ENCODE results near the gene NOP9.

- TF ChIP-seq CTCF (IDR thresholded peaks at IDR 0.05; ENCODE audit: borderline replicate concordance, extremely low read depth, low read length, poor library complexity, severe bottlenecking) = no peak
- no peak for TF ChIP-seq EZH2 (IDR thresholded peaks at IDR 0.05; ENCODE audit: borderline replicate concordance, low read depth, low read length, severe bottlenecking)
Measured at GRCh38 chr14:24329073-24329663, 29.5 kb downstream of the NOP9 start.
